GM21390 (cell line): ENCODE measurements around the gene ECE2.
"Not testable (repeated sequence)": the region's sequence is repeated elsewhere in the genome, so short reads cannot be mapped to it uniquely, and the experiment has no call there.

Experiments used
- ATAC-seq: cut with Tn5 transposase; IDR thresholded peaks from one replicate; pipeline ENCODE4 v1.9.1; 2021; ENCODE audit not compliant: unreplicated experiment

The ECE2 gene

GRCh38 chr3:184262764-184263179 lies 13.1 kb upstream of the ECE2 start:
- no peak for ATAC-seq

DNA sequence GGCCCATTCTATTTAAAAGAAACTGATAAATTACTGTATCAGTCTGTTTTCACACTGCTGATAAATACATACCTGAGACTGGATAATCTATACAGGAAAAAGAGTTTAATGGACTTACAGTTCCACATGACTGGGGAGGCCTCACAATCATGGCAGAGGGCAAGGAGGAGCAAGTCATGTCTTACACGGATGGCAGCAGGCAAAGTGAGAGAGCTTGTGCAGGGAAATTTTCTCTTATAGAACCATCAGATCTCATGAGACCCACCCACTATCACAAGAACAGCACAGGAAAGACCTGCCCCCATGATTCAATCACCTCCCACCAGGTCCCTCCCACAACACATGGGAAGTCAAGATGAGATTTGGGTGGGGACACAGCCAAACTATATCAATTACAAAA lies 8.6 kb upstream of the ECE2 start:
- not testable (repeated sequence) for ATAC-seq

- ATAC-seq, result no peak
Observed at GRCh38 chr3:184272269-184272668, 3.6 kb upstream of the ECE2 start.

GRCh38 chr3:184275381-184275701 lies 481 bp upstream of the ECE2 start:
- no peak for ATAC-seq

DNA sequence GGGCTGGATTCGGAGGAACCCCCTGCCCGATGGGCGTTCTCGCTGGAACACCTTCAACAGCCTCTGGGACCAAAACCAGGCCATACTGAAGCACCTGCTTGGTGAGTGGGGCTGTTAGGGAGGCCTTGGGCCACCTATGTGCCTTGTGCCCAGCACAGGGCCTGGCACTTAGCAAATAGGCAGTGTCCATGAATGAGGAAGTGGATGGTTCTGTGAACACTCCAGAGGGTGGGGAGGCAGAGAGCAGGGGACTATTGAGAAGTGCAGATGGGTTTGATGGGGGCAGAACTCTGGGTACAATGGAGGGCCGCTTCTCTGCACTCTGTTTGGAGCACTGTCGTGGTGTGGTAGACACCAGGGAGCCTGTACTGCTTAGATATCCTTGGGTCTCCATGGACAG lies 1.5 kb downstream of the ECE2 start:
- ATAC-seq, result no peak

DNA sequence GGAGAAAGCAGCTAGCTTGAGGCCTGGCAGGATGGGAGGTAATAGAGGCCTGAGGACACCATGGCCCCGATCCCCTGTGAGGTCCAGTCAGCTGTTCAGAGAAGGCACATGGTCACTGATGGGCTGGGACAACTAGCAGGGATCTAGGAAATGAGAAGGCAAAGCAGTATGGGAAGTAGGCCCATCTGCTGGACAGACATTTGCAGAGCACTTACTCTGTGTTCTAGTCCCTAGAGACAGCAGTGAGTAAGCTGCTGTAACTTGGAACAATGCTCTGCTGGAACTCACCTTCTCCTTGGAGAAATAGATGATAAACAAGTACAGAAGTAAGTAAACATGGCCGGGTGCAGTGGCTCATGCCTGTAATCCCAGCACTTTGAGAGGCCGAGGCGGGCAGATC lies 7.1 kb downstream of the ECE2 start:
- ATAC-seq, result no peak

GRCh38 chr3:184283681-184284080 lies 7.9 kb downstream of the ECE2 start:
- no peak for ATAC-seq

GRCh38 chr3:184284696-184285095 lies 8.9 kb downstream of the ECE2 start:
- ATAC-seq, result no peak

GRCh38 chr3:184289426-184289938 lies 13.7 kb downstream of the ECE2 start:
- no peak for ATAC-seq

DNA sequence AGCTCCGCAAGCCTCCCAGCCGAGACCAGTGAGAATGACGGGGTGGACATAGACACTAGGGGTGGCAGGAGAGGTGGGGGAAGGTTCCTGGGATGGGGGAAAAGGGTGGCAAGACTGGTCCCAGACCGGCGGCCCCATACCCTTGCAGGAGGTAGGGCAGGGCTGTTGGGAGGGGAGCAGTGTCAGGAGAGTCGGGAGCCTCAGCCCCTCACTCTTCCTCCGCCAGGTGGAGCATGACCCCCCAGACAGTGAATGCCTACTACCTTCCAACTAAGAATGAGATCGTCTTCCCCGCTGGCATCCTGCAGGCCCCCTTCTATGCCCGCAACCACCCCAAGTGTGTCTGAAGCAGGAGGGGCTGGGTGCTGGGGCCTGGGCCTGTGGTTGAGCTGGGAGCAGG lies 14.5 kb downstream of the ECE2 start:
- ATAC-seq, result no peak

DNA sequence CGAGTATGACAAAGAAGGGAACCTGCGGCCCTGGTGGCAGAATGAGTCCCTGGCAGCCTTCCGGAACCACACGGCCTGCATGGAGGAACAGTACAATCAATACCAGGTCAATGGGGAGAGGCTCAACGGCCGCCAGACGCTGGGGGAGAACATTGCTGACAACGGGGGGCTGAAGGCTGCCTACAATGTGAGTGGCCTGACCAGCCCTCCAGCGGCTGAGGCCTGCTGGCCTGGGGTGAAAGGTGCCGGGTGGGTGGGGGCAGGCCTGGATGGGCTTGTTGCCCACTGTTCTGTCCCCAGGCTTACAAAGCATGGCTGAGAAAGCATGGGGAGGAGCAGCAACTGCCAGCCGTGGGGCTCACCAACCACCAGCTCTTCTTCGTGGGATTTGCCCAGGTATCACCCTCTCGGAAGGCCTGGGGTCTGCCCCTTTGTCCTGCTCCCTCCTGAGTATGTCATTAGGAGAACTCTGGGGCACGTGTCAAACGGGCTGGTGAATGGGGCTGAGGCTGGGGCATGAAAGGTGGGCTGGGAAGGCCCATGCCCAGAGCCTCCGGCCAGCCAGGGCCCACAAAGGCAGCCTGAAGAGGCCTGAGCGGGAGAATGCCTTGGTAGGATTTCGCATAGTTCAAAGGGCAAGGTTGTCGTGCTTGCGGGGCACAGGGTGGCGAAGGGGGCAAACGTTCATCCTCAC lies 15.4 kb downstream of the ECE2 start:
- ATAC-seq, result no peak

GRCh38 chr3:184291738-184292445 lies 16.1 kb downstream of the ECE2 start:
- ATAC-seq, result no peak

- no peak for ATAC-seq
Observed at GRCh38 chr3:184295771-184296170, 19.9 kb downstream of the ECE2 start.

DNA sequence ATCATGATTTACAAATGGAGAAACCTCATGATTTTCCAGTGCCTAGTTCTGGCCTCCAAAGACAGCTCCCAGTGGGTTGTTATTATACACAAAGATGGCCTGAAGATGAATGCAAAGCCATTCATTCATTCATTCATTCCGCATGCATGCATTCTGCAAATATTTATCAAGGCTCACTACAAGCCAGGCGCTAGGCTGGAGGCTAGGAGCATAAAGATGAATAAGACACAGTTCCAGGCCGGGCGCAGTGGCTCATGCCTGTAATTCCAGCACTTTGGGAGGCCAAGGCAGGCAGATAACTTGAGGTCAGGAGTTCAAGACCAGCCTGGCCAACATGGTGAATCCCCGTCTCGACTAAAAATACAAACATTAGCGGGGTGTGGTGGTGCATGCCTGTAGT lies 20.8 kb downstream of the ECE2 start:
- no peak for ATAC-seq

DNA sequence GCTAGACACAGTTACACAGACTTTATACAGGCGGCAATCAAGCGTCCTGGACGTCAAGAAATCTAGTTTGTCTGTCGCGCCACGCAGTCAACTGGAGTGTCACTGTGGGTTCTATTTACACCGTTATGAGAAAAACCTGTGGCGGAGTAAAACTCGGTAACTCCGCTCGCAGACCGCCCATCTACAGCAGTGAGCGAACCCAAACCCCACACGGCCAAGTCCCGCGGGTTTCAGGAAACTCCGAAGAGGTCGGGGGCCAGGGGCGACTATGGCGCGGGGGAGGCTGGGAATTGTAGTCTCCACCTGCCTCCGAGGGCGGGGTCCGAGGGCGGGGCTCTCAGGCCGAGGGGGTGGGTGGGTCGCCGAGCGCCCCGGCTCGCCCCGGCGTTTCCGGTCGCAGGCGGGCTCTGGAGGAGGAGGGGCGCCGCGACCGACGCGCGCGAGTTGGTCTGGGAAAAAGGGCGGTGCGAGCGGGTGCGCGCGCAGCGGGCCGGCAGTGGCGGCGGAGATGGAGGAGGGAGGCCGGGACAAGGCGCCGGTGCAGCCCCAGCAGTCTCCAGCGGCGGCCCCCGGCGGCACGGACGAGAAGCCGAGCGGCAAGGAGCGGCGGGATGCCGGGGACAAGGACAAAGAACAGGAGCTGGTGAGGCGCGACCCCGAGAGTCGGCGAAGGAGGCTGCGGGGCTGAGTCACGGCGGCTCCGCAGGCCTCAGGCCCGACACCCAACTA lies 23.1 kb downstream of the ECE2 start, which contains the start of gene PSMD2:
PSMD2 (plus strand) TSS at position 483 of the 729 bp plus-strand sequence; CDS start at position 509, 26 bp downstream.
- ATAC-seq, result peak; percentile 92

GRCh38 chr3:184299488-184300377 lies 23.9 kb downstream of the ECE2 start:
- no peak for ATAC-seq

DNA sequence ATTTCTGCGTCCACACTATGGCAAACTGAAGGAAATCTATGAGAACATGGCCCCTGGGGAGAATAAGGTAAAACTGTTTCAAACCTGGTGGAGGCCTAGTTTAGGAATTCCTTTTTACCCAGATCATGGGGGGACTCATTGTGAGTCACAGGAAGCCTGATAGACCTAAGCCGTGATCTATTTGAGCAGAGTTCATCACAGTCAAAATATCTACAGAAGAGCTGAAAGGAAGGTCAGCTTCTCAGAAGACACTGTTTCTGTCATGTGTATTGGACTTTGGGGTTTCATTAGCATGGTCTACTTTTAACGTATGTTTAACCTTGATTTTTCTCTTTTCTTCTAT lies 24.5 kb downstream of the ECE2 start:
- no peak for ATAC-seq

DNA sequence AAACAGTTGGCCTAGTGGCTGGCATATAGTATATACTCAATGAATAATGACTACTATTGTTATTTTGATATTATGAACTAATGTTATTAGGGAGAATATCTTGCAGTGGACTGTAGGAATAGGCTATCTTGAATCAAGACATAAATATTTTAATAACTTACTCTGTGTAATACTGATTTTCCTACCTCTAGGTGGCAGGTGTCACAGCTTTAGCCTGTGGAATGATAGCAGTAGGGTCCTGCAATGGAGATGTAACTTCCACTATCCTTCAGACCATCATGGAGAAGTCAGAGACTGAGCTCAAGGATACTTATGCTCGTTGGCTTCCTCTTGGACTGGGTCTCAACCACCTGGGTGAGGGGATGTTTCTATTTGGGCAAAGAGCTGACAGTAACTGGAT lies 29.8 kb downstream of the ECE2 start:
- ATAC-seq, result no peak

DNA sequence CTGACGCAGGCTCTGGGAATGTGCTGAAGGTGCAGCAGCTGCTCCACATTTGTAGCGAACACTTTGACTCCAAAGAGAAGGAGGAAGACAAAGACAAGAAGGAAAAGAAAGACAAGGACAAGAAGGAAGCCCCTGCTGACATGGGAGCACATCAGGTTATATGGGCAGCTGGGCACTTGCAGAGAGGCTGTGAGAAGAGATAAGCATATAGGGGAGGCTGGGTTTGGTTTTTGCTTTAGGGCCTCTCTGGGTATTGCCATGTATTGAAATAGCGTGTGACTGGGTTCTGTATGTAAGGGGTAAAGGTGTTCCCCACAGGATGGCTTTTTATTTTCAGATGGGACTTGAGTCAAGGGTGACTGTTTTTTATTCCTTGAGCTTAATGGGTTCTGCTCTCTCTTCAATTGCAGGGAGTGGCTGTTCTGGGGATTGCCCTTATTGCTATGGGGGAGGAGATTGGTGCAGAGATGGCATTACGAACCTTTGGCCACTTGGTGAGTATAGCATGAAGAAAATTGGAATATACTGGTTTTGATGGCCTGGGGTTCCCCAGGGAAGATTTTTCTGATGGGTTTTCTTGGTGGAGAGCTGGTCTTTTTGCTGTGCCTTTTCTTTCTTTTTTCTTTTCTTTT lies 30.6 kb downstream of the ECE2 start:
- ATAC-seq, result no peak

GRCh38 chr3:184307915-184308314 lies 32.1 kb downstream of the ECE2 start:
- no peak for ATAC-seq

GRCh38 chr3:184308744-184309143 lies 32.9 kb downstream of the ECE2 start:
- no peak for ATAC-seq
